HG03342 (cell line): Measurements from ENCODE around the gene FAM219A.
"Not testable (repeated sequence)": the region's sequence is repeated elsewhere in the genome, so short reads cannot be mapped to it uniquely, and the experiment has no call there.

ENCODE experiments used
- ATAC-seq: cut with Tn5 transposase; IDR thresholded peaks from one replicate; pipeline ENCODE4 v1.9.1; 2021; ENCODE audit warnings: mild to moderate bottlenecking, moderate library complexity; ENCODE audit not compliant: unreplicated experiment

FAM219A gene

GRCh38 chr9:34363619-34364351 is 94.6 kb downstream of the FAM219A start:
- no peak for ATAC-seq

GRCh38 chr9:34362614-34363214 is 95.7 kb downstream of the FAM219A start:
- no peak for ATAC-seq

- not testable (repeated sequence) for ATAC-seq
Observed at GRCh38 chr9:34352957-34353356, 105.4 kb downstream of the FAM219A start.

- ATAC-seq = not testable (repeated sequence)
Observed at GRCh38 chr9:34352122-34352652, 106.2 kb downstream of the FAM219A start.

- ATAC-seq = no peak
Observed at GRCh38 chr9:34349324-34349723, 109.0 kb downstream of the FAM219A start.
